ENCODE results near the gene TMEM87A. TPM values are rescaled to one million over a fixed set of nuclear protein-coding genes. Genes with fewer than 3 reads are reported as not detected.

TMEM87A gene
- total and polyA plus RNA-seq, 2 of the 8 experiments (the other 6 are each of a cell fraction or from before 2014, with no cell fraction given), result 15.2 to 33.1 TPM

- TF ChIP-seq CHD1 (IDR thresholded peaks at IDR 0.05; ENCODE audit: low read depth, low read length), result no peak
- no peak for TF ChIP-seq SUZ12 (IDR thresholded peaks at IDR 0.05; ENCODE audit: low read length)
- TF ChIP-seq PHF8 (conservative IDR thresholded peaks at IDR 0.05; ENCODE audit: low read depth, low read length), result peak; percentile 100
- TF ChIP-seq HDAC6 (IDR thresholded peaks at IDR 0.05; ENCODE audit: low read depth, low read length), result no peak
- TF ChIP-seq USF2 (IDR thresholded peaks at IDR 0.05; ENCODE audit: low read length), result no peak
- no peak for TF ChIP-seq JUN (IDR thresholded peaks at IDR 0.05; ENCODE audit: low read depth, low read length)
- TF ChIP-seq ATF3 (IDR thresholded peaks at IDR 0.05; ENCODE audit: insufficient read depth, low read depth, low read length), result no peak
- peak; percentile 72 for TF ChIP-seq TBP (IDR thresholded peaks at IDR 0.05; ENCODE audit: low read depth, low read length)
- no peak for TF ChIP-seq GTF2F1 (IDR thresholded peaks at IDR 0.05; ENCODE audit: borderline replicate concordance, low read depth, low read length)
- TF ChIP-seq POU5F1 (IDR thresholded peaks at IDR 0.05; ENCODE audit: low read depth, low read length), result no peak
- TF ChIP-seq CTCF (IDR thresholded peaks at IDR 0.05; ENCODE audit: control extremely low read depth in 1 of 3, insufficient read depth in 1 of 3, low read depth in 1 of 3, low read length in 3 of 3), result no peak
- no peak for TF ChIP-seq CEBPB (IDR thresholded peaks at IDR 0.05; ENCODE audit: low read depth, low read length)
- TF ChIP-seq ASH2L (IDR thresholded peaks at IDR 0.05; ENCODE audit: low read length), result peak; percentile 67
- TF ChIP-seq SIX5 (IDR thresholded peaks at IDR 0.05; ENCODE audit: low read depth, low read length), result no peak
- no peak for TF ChIP-seq BCL11A (IDR thresholded peaks at IDR 0.05; ENCODE audit: low read depth in 2 of 2, low read length in 2 of 2)
- TF ChIP-seq TAF1 (IDR thresholded peaks at IDR 0.05; ENCODE audit: low read depth, low read length), result peak; percentile 96
- TF ChIP-seq JUND (IDR thresholded peaks at IDR 0.05; ENCODE audit: low read length), result no peak
- TF ChIP-seq NRF1 (IDR thresholded peaks at IDR 0.05; ENCODE audit: low read depth, low read length), result peak; percentile 32; the same call in 1 of the 2 replicates
- TF ChIP-seq CHD2 (IDR thresholded peaks at IDR 0.05; ENCODE audit: low read length), result no peak
- no peak for TF ChIP-seq SIRT6 (IDR thresholded peaks at IDR 0.05; ENCODE audit: low read length)
- no peak for TF ChIP-seq SP4 (IDR thresholded peaks at IDR 0.05; ENCODE audit: low read length)
Observed at GRCh38 chr15:42272939-42273899, at the start of gene TMEM87A, which contains the start of gene GANC (continued).
